Neuronal stem cell (in vitro differentiated cells): ENCODE measurements around the gene MALT1.
"Not testable (repeated sequence)": the region's sequence is repeated elsewhere in the genome, so short reads cannot be mapped to it uniquely, and the experiment has no call there.

ENCODE experiments used
- DNase-seq: peaks from one replicate; pipeline ENCODE4 v3.0.0-alpha.2; 2013; ENCODE audit warnings: low spot score
- H2AFZ ChIP-seq: one replicate; pipeline ENCODE4 v1.6.1; 2013; ENCODE audit warnings: mild to moderate bottlenecking, low read length, inconsistent platforms
- H2AK5ac ChIP-seq: 2 replicates; pipeline ENCODE4 v1.6.1; 2013; ENCODE audit warnings: low read depth, mild to moderate bottlenecking, inconsistent platforms, low read length, moderate library complexity, mixed read lengths
- H2BK120ac ChIP-seq: 2 replicates; pipeline ENCODE4 v1.6.1; 2013; ENCODE audit warnings: low read depth, mild to moderate bottlenecking, inconsistent platforms, low read length, moderate library complexity, mixed read lengths
- H2BK12ac ChIP-seq: one replicate; pipeline ENCODE4 v1.6.1; 2013; ENCODE audit warnings: low read length, inconsistent platforms
- H2BK15ac ChIP-seq: 2 replicates; pipeline ENCODE4 v1.6.1; 2013; ENCODE audit warnings: mild to moderate bottlenecking, low read length, inconsistent platforms, mixed read lengths
- H2BK5ac ChIP-seq: one replicate; pipeline ENCODE4 v1.6.1; 2013; ENCODE audit warnings: inconsistent platforms, mild to moderate bottlenecking, low read length, moderate library complexity
- H3K14ac ChIP-seq: one replicate; pipeline ENCODE4 v1.6.1; 2013; ENCODE audit warnings: low read length, inconsistent platforms
- H3K18ac ChIP-seq: 2 replicates; pipeline ENCODE4 v1.6.1; 2013; ENCODE audit warnings: low read length, inconsistent platforms
- H3K23ac ChIP-seq: 2 replicates; pipeline ENCODE4 v1.6.1; 2013; ENCODE audit warnings: low read depth, mild to moderate bottlenecking, mixed read lengths, low read length, inconsistent platforms; ENCODE audit not compliant: poor library complexity
- H3K27ac ChIP-seq: replicated peaks from 3 replicates; pipeline ENCODE4 v1.5.1; 2013; ENCODE audit warnings: low read length, inconsistent platforms
- H3K27me3 ChIP-seq, 3 experiments: 2 replicates each; pipeline ENCODE4 v1.6.1; 2013; ENCODE audit warnings: low read length in 3 of 3, mild to moderate bottlenecking in 2 of 3, inconsistent platforms in 1 of 3, low read depth in 1 of 3, mixed read lengths in 1 of 3, moderate library complexity in 1 of 3; ENCODE audit not compliant: control insufficient read depth in 3 of 3, insufficient read depth in 3 of 3
- H3K36me3 ChIP-seq, 2 donors: replicated peaks in 1 of 2; 2 replicates each; pipeline ENCODE4 v1.6.1; 2013; ENCODE audit warnings: low read length in 2 of 2; ENCODE audit not compliant: control insufficient read depth in 2 of 2, insufficient read depth in 2 of 2
- H3K4ac ChIP-seq: 2 replicates; pipeline ENCODE4 v1.6.1; 2013; ENCODE audit warnings: inconsistent platforms, mild to moderate bottlenecking, low read length, moderate library complexity
- H3K4me1 ChIP-seq, 2 donors: 1 replicate in 1 of 2; 2 replicates in 1 of 2; pipeline ENCODE4 v1.6.1; 2013; ENCODE audit warnings: low read length in 2 of 2, low read depth in 1 of 2; ENCODE audit not compliant: control insufficient read depth in 2 of 2, insufficient read depth in 1 of 2
- H3K4me2 ChIP-seq: one replicate; pipeline ENCODE4 v1.6.1; 2013; ENCODE audit warnings: mild to moderate bottlenecking, low read length, inconsistent platforms; ENCODE audit not compliant: insufficient read depth, poor library complexity, severe bottlenecking
- H3K4me3 ChIP-seq, 2 donors: 2 replicates each; pipeline ENCODE4 v1.5.1; 2013; ENCODE audit warnings: low read length in 2 of 2, mild to moderate bottlenecking in 2 of 2, inconsistent platforms in 1 of 2, moderate library complexity in 1 of 2
- H3K79me1 ChIP-seq: one replicate; pipeline ENCODE4 v1.6.1; 2013; ENCODE audit warnings: low read depth, mild to moderate bottlenecking, inconsistent platforms, low read length, moderate library complexity
- H3K9ac ChIP-seq: one replicate; pipeline ENCODE4 v1.6.1; 2013; ENCODE audit warnings: mild to moderate bottlenecking, low read depth, low read length, inconsistent platforms; ENCODE audit not compliant: poor library complexity
- H3K9me3 ChIP-seq, 2 donors: replicated peaks in 1 of 2; 2 replicates each; pipeline versions ENCODE3 to v1.6.1; 2013; ENCODE audit warnings: low read length in 2 of 2, mild to moderate bottlenecking in 2 of 2, inconsistent platforms in 1 of 2, low read depth in 1 of 2, mixed read lengths in 1 of 2, moderate library complexity in 1 of 2; ENCODE audit not compliant: control insufficient read depth in 2 of 2, insufficient read depth in 1 of 2
- H4K8ac ChIP-seq: one replicate; pipeline ENCODE4 v1.6.1; 2013; ENCODE audit warnings: low read depth, mild to moderate bottlenecking, inconsistent platforms, low read length, moderate library complexity
- H4K91ac ChIP-seq: one replicate; pipeline ENCODE4 v1.6.1; 2013; ENCODE audit warnings: low read length, low read depth, mild to moderate bottlenecking, inconsistent platforms; ENCODE audit not compliant: poor library complexity
- WGBS, 2 donors: extraction: QIAGEN DNeasy Blood & Tissue Kit; methylation state at CpG; one replicate each; pipeline ENCODE4 v1.1.7; 2013; ENCODE audit warnings: missing lambda C conversion rate in 2 of 2, mixed read lengths in 1 of 2; ENCODE audit not compliant: insufficient read length in 2 of 2, insufficient replicate concordance in 1 of 2; ENCODE audit errors: extremely low coverage in 2 of 2; 5-methylcytosine and 5-hydroxymethylcytosine counted together

The MALT1 gene

DNA sequence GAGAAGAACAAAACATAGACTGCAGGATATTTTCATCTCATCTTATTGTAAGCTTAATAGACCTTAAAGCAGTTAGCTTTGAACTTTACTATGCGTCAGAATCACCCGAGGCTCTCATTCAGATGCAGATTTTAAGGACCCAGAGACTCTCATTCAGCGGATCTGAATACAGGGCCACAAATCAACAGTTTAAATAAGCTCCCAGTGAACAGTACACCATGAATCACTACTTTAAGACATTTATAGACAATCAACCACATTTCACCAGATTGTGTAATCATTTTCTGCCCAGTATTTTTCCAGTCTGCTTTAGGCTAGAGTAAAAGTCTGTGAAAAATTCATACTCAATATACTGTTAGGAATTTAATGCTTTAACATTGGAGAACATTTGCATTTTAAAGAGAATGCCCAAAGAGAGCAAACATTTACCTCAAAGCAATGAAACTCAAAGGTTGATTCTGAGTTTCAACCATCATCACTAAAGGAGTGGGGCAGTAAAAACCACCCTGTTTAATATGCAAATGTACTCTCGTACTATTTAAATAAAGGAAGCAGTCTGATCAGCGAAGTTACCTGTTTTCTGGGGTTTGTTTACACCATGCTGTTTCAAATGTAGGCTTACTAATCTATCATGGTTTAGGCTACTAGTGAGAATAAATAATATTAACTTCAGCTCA lies 31.4 kb upstream of the MALT1 start:
- WGBS, 2 donors: no CpG with 5 or more reads among the region's 5 CpGs
- Histone ChIP-seq H3K4me2 (no peak overlapping the region), H3K4me1 (peaks cover 9 to 18% of the 10 kb centered on the region in 2 donors), H3K14ac (no peak overlapping the region), H3K9me3 (no peaks in the 10 kb centered on the region), H3K4me3 (no peak overlapping the region), H4K91ac (no peak overlapping the region), H3K27me3 (no peaks in the 10 kb centered on the region), H2BK5ac (no peak overlapping the region), H2BK120ac (no peak overlapping the region), H3K4ac (no peak overlapping the region), H2AFZ (peak overlapping the region; percentile 56), H2AK5ac (no peak overlapping the region), H3K79me1 (no peaks in the 10 kb centered on the region), H2BK12ac (no peak overlapping the region), H3K36me3 (no peaks in the 10 kb centered on the region), H3K18ac (no peak overlapping the region), H4K8ac (no peak overlapping the region), H2BK15ac (no peak overlapping the region), H3K27ac (no peak overlapping the region), H3K23ac (no peak overlapping the region), H3K9ac (no peak overlapping the region)
- DNase-seq: no peak

DNA sequence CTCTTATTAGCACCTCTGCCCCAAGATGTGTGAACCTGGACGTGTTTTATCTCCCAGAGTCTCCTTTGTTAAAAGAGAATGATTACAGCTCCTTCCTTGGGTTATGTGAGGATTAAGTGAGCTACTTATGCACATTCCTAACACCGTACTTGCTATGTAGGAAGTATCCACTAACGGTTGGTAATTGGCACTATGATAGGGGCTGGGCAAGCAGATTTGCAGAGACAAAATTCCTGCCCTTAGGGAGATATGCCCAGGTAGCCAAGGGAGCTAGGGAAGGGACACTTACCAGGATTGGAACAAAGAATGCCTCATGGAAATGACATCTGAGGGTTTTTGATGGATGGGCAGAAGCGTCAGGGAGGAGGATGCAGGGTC lies 30.8 kb upstream of the MALT1 start:
- no peak overlapping the region for H2BK12ac ChIP-seq
- peak overlapping the region; percentile 56 for H2AFZ ChIP-seq
- no peak overlapping the region for H2AK5ac ChIP-seq
- no peaks in the 10 kb centered on the region for H3K79me1 ChIP-seq
- no peak overlapping the region for H3K14ac ChIP-seq
- no peak overlapping the region for H4K8ac ChIP-seq
- no peak overlapping the region for H3K4me2 ChIP-seq
- no peak overlapping the region for H3K4me3 ChIP-seq
- DNase-seq: no peak
- no peak overlapping the region for H2BK5ac ChIP-seq
- H3K4me1 ChIP-seq: peaks cover 11 to 18% of the 10 kb centered on the region in 2 donors
- H3K36me3 ChIP-seq: no peaks in the 10 kb centered on the region
- H2BK15ac ChIP-seq: no peak overlapping the region
- H3K23ac ChIP-seq: no peak overlapping the region
- no peak overlapping the region for H3K9ac ChIP-seq
- H2BK120ac ChIP-seq: no peak overlapping the region
- no CpG with 5 or more reads among the region's 4 CpGs for WGBS, 2 donors
- H3K4ac ChIP-seq: no peak overlapping the region
- H3K18ac ChIP-seq: no peak overlapping the region
- H3K9me3 ChIP-seq: no peaks in the 10 kb centered on the region
- H3K27me3 ChIP-seq: no peaks in the 10 kb centered on the region
- H4K91ac ChIP-seq: no peak overlapping the region
- H3K27ac ChIP-seq: no peak overlapping the region

GRCh38 chr18:58640891-58641610 lies 30.2 kb upstream of the MALT1 start:
- Histone ChIP-seq H3K18ac (no peak overlapping the region), H3K4ac (no peak overlapping the region), H3K4me2 (no peak overlapping the region), H3K27me3 (no peaks in the 10 kb centered on the region), H4K8ac (no peak overlapping the region), H3K9ac (no peak overlapping the region), H3K36me3 (no peaks in the 10 kb centered on the region), H3K27ac (no peak overlapping the region), H2BK120ac (no peak overlapping the region), H3K4me1 (peaks cover 11 to 18% of the 10 kb centered on the region in 2 donors), H3K4me3 (no peak overlapping the region), H3K23ac (no peak overlapping the region), H3K14ac (no peak overlapping the region), H2BK15ac (no peak overlapping the region), H2AFZ (no peak overlapping the region), H2BK5ac (no peak overlapping the region), H2BK12ac (no peak overlapping the region), H4K91ac (no peak overlapping the region), H3K79me1 (no peaks in the 10 kb centered on the region), H3K9me3 (peaks cover 0 to 2% of the 10 kb centered on the region in 2 donors), H2AK5ac (no peak overlapping the region)
- no peak for DNase-seq
- no CpG with 5 or more reads among the region's 7 CpGs for WGBS, 2 donors

GRCh38 chr18:58643557-58643956 lies 27.7 kb upstream of the MALT1 start:
- not testable (repeated sequence) for H3K9ac ChIP-seq, H3K27ac ChIP-seq, H3K18ac ChIP-seq, H2BK12ac ChIP-seq, H2BK120ac ChIP-seq, H3K9me3 ChIP-seq, H3K36me3 ChIP-seq, H3K79me1 ChIP-seq, H2AFZ ChIP-seq, H3K4me2 ChIP-seq, H4K91ac ChIP-seq, H3K23ac ChIP-seq, H2AK5ac ChIP-seq, H2BK15ac ChIP-seq, H3K14ac ChIP-seq, H3K4ac ChIP-seq, DNase-seq, H3K27me3 ChIP-seq, H2BK5ac ChIP-seq, H3K4me3 ChIP-seq, H4K8ac ChIP-seq
- WGBS, 2 donors: no CpG with 5 or more reads among the region's 6 CpGs
- H3K4me1 ChIP-seq: peaks cover 11 to 15% of the 10 kb centered on the region in 2 donors
